Measurements from ENCODE around the gene SPTBN4.
A peak's percentile ranks its signal among the peaks of the same experiment; 100 is the strongest.

The SPTBN4 gene

DNA sequence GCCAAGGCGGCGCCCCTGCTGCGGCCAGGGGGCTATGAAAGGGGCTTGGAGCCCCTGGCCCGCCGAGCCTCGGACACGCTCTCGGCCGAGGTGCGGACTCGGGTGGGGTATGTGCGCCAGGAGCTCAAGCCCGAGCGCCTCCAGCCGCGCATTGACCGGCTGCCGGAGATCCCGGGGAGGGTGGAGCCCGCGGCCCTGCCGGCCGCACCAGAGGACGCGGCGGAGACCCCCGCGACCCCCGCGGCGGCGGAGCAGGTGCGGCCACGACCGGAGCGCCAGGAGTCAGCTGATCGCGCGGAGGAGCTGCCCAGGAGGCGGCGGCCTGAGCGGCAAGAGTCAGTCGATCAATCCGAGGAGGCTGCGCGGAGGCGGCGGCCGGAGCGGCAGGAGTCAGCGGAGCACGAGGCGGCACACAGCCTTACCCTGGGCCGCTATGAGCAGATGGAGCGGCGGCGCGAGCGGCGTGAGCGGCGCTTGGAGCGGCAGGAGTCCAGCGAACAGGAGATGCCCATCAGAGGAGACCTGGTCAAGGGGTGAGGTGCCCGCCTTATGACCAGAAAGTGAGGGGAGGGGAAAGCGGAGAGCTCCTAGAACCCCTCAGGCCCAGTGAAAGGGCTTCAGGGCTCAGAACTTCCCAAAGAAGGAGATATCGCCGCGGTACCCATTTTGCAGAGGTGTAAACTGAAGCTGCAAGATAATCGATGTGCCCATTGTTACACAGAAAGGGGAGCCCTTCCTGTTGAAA lies 101.1 kb downstream of the SPTBN4 start:
- no peak for DNase-seq

DNA sequence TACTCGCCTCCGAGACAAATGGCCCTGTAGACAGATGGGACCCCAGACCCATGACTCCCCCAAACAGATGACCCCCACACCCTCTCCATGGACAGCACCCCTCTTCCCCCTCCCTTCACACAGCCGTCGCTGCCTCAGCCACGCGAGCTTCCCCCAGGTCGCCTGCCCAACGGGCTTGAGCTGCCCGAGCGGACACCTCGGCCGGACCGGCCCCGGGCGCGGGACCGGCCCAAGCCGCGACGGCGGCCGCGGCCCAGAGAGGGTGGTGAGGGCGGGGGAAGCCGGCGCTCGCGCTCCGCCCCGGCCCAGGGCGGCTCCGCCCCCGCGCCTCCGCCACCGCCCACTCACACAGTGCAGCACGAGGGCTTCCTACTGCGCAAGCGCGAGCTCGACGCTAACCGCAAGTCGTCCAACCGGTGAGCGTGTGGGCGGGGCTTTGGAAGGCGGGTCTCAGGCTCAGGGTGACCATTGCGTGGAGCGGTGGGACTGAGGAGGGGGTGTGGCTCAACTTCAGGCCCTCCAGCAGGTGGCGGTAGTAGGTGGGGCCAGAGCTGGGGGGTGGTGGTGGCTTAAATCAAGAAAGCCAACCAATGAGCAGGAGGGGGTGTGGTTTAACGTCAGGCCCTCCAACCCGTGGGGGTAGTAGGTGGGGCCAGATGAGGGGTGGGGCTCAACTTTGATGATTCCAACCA lies 103.7 kb downstream of the SPTBN4 start:
- peak; percentile 98 for DNase-seq

DNA sequence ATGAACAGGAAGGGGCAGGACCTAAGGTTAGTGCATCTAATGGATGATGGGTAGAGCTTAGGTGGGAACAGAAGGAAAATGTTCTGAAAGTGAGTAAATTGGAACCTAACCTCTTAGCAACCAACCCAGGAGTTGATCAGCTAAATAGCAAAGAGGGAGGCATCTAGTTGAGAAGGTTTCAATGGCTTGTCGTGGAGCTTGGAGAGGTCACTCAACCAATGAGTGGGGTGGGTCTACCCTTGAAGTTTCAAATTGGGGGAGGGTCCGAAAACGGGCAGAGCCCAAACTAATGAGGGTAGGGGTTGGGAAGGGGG lies 104.2 kb downstream of the SPTBN4 start:
- no peak for DNase-seq

DNA sequence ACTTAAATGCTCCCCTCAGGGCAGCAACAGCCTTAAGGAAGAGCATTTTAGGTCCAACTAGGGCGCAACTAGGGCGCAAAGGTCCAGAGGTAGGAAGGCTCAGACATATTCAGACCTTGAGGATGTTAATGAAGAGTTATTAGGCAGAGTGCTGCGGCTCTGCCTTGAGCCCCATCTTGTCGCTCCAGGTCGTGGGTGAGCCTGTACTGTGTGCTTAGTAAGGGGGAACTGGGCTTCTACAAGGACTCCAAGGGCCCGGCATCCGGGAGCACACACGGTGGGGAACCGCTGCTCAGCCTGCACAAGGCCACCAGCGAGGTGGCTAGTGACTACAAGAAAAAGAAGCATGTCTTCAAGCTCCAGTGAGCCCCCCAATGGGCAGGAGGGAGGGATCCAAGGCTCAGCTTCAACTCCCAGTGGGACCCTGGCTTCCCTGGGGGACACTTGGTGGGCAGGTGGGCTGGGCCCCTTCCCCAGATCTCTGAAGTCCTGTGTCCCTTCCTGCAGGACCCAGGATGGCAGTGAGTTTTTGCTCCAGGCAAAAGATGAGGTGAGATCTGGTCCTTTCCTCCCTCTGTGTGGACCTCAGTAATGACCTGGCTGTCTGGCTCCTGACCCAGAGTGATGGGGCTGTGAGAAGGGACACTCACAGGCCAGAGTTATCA lies 105.2 kb downstream of the SPTBN4 start:
- DNase-seq, result no peak

DNA sequence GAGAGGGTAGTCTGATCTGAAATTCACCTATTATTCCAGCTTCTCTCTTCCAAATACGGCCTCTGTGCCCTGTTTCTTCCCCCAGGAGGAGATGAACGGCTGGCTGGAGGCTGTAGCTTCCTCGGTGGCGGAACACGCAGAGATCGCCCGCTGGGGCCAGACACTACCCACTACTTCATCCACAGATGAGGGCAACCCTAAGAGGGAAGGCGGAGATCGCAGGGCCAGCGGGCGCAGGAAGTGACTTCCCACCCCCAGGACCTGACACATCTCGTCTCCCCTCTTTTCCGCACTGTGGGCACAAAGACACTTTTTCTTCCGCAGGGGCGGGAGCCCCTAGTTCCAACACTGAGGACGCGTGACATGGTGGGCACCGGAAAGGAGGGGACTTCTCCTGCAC lies 108.5 kb downstream of the SPTBN4 start:
- no peak for DNase-seq

DNA sequence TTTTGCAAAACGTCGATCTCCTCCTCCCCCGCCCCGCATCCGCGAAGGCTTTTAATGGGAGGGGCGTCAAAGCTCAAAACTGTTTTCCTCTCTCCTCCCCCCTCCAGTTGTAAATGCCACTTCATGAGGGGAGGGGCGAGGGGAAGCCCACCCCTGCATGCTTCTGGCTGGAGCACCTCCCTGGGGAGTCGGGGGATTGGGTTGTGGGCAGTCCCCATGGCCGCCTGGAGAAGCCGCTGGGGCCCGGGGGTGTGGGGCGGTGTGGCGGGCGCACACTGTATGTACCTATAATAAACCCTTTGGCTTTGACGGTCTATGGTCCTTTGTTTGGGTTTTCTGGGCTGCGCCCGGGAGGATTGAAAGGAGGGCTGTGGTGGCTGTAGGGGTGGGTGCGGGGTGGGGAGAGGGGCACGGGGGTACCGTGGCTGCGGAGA lies 109.4 kb downstream of the SPTBN4 start:
- peak; percentile 72 for DNase-seq

DNA sequence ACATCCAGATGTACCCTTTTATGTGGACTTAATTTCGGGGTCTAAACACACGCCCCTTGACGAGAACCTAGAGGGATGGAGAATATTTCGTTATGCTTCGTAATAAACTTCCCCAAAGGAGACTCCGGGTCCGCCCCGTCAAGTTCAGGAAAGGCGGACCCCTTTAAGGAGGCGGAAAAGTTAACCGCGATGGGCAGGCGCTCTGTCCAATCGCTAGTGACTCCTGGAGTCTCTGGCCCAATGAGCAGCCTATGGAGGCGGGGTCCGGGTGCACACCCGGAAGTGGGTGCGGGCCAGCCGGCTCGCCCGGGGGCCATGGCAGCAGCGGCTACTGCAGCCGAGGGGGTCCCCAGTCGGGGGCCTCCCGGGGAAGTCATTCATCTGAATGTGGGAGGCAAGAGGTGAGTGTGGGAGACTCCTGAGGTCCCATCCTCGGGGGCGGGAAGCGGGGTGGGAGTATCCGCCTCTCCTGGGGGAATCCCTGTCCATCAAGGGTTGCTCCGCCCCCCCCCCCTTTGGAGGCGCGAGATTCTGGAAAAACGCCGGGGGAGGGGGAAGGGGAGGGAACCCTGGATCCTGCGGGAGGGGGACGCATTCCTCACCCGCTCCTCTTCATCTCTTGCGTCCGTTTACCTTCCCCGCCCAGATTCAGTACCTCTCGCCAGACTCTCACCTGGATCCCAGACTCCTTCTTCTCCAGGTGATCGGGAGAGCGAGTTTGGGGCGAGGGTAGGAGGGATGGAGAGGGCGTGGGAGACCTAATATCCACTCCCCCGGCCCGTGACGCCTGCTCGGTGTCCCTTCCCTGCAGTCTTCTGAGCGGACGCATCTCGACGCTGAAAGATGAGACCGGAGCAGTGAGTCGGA lies 110.0 kb downstream of the SPTBN4 start, which contains the start of gene SHKBP1:
Gene SHKBP1, plus strand, starts transcription at position 289 of the 867 bp plus-strand sequence. Its CDS starts 27 bp downstream, at position 316.
- DNase-seq, result peak; percentile 94

DNA sequence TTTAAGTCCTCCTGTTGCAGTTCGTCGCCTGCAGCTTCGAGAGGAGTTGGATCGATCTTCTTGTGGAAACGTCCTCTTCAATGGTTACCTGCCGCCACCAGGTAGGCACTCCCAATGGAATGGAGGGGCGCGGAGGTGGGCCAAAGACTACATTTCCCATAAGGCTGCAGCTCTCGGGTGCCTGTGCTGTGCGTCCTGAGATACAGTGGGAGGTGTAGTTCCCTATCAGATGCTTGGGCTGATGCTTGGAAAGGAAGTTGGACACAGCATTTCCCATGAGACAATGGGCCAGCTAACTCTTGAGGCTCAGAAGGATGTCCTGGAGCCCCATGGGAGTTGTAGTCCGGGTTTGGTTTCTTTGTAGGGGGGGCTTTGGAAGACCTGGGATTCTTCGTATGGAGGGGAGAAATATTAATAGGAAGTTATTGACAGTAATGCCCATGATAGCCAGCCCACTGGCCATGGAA lies 111.7 kb downstream of the SPTBN4 start:
- DNase-seq, result no peak

DNA sequence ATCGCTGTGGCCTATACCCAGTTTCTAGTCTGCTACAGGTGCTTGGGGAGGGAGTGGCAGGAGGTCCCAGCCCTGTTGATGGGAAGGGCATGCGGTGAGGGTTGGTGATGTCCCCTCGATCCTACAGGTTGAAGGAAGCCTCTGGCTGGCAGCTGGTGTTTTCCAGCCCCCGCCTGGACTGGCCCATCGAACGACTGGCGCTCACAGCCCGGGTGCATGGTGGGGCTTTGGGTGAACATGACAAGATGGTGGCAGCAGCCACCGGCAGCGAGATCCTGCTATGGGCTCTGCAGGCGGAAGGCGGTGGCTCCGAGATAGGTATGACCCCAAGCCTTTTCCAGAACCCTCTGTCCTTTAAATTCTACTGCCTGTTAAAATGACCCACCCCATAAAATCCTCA lies 113.8 kb downstream of the SPTBN4 start:
- DNase-seq, result no peak

DNA sequence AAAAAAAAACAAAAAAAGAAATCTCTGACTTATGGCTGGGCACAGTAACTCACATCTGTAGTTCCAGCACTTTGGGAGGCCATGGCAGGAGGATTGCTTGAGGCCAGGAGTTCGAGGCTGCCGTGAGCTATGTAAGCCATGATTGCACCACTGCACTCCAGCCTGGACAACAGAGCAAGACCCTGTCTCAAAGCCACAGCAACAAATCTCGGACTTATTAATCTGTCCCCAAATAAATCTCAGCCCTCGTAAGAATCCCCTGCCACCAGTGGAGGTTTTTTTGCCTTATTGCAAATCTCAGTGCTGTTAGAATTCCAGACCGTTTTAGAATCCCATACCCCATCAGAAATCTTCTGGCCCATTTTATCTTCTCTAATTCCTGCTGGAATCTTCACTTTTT lies 114.7 kb downstream of the SPTBN4 start:
- no peak for DNase-seq

DNA sequence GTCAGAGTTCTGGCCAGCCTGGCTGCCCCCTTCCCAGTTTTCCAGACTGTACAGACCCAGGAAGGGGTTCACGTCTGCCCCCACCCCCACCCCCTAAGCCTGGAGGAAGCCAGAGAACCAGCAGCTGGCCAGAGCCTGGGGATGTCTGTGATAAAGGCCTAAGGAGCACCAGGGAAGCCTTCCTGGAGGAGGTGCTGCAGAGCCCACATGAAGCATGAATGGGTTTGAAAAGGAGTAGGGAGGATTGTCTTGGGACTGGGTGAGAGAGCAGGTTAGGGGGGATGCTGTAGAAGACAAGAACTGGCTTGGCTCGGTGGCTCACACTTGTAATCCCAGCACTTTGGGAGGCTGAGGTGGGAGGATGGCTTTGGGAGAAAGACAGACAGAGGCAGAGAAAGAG lies 115.7 kb downstream of the SPTBN4 start:
- DNase-seq, result no peak

DNA sequence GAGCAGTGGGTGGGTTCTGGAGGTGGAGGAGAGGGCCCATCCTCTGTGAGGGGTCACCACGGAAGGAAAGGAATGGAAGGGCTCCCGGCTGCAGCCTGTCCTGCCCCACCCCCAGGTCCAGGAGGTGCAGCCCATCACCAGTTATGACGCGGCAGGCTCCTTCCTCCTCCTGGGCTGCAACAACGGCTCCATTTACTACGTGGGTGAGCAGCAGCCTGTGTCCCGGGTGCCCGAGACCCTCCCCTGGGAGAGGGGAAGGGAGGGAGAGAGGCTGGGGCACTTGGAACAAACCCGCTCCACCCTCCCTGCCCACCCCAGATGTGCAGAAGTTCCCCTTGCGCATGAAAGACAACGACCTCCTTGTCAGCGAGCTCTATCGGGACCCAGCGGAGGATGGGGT lies 116.5 kb downstream of the SPTBN4 start:
- no peak for DNase-seq

DNA sequence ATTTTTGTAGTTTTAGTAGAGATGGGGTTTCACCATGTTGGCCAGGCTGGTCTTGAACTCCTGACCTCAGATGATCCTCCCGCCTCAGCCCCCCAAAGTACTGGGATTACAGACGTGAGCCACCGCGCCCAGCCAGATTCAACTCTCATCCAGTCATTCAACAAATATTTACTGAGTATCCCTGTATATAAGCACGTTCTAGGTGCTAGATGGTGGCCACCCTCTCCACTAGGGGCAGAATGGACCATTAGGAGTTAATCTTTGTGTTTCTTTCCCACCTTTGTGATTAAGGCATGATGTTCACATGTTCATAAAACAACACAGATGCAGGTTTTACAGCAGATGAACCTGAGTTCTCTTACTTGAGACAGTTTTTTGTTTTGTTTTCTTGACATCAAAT lies 117.2 kb downstream of the SPTBN4 start:
- no peak for DNase-seq

DNA sequence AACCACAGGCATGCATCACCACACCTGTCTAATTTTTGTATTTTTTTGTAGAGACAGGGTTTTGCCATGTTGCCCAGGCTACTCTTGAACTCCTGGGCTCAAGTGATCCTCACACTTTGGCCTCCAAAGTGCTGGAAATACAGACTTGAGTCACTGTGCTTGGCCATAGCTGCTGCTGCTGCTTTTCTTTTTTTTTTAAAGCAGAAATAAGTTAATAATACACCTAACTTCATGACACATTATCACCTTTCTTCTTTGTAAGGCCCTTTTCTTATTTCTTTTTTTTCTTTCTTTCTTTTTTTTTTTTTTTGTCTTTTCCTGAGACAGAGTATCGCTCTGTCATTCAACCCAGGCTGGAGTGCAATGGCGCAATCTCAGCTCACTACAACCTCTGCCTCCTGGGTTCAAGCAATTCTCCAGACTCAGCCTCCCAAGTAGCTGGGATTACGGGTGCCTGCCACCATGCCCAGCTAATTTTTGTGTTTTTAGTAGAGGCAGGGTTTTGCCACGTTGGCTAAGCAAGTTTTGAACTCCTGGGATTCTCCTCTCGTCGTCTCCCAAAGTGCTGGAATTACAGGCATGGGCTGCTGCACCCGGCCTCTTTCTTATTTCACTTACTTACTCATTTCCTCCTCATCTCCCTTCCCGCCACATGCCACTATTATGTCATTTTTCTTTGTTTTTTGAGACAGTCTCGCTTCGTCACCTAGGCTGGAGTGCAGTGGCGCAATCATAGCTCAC lies 118.6 kb downstream of the SPTBN4 start:
- no peak for DNase-seq

DNA sequence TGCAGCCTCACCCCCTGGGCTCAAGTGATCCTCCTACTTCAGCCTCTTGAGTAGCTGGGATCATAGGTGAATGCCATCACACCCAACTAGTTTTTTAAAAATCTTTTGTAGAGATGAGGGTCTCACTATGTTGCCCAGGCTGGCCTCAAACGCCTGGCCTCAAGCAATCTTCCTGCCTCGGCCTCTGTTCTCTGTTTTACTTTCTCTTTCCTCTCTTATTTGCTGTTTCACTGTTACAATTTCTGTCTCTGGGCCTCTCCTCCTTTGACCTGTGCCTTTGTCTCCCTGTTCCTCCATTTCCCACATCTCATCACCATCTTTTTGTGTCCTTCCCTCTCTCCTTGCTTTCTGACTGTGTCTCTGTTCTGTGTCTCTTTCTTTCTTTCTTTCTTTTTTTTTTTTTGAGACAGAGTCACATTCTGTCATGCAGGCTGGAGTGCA lies 119.2 kb downstream of the SPTBN4 start:
- DNase-seq, result no peak

DNA sequence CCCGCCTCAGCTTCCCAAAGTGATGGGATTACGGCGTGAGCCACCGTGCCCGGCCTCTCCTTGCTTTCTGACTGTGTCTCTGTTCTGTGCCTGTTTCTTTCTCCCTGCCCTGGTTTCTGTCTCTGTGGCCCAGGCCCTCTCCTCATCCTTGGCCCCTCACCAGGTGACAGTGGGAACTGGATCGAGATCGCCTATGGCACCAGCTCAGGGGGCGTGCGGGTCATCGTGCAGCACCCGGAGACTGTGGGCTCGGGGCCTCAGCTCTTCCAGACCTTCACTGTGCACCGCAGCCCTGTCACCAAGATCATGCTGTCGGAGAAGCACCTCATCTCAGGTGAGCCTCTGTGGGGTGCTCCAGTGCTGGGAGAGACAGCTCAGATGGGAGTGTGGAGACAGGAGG lies 119.8 kb downstream of the SPTBN4 start:
- no peak for DNase-seq

DNA sequence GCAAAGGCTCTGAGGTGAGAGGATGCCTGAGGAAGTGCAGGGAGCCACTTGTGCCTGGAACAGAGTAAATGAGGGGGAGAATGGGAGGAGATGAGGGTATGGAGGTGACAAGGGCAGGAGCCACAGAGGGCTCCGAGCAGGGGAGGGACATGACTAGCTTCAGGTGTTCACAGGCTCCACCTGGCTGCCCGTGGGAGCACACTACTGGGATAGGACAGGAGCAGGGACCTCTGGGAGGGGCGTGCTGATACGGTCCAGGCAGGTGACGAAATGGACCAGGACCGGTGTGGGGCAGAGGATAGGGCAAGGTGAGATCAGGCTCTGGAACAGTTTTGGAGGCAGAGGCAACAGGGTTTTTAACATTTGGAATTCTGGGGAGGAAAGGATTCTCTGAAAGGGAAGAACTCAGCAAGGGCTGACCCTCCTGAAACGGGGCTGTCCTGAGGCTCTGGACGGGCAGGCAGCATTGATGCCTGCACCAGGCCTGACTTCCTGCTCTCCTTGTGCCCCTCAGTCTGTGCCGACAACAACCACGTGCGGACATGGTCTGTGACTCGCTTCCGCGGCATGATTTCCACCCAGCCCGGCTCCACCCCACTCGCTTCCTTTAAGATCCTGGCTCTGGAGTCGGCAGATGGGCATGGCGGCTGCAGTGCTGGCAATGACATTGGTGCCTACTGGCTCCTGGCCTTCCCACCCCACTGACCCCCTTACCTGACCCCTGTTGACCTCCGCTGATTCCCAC lies 121.5 kb downstream of the SPTBN4 start:
- no peak for DNase-seq

DNA sequence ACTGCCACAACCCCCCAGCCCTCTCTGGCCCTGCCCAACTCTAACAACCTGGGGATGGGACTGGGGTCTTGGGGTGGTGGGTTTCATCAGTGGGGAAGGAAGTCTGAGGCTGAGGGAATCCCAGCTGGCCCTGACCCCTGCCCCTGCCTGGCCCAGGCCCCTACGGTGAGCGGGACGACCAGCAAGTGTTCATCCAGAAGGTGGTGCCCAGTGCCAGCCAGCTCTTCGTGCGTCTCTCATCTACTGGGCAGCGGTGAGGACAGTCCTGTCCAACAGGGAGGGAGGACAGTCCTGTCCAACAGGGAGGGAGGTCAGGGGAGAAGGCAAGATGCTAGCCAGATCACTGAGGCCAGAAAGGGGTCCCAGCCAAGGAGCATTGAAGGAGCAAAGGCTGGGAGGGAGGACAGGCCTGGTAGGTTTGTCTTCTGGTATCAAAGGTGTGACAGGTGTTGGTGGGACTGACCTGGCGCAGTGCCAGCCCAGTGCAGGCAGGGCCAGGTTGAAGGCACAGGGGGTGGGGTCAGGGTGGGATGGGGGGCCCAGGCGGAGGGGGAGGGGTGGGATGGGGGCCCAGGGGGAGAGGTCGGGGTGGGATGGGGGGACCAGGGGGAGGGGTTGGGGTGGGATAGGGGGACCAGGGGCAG lies 122.2 kb downstream of the SPTBN4 start:
- no peak for DNase-seq

DNA sequence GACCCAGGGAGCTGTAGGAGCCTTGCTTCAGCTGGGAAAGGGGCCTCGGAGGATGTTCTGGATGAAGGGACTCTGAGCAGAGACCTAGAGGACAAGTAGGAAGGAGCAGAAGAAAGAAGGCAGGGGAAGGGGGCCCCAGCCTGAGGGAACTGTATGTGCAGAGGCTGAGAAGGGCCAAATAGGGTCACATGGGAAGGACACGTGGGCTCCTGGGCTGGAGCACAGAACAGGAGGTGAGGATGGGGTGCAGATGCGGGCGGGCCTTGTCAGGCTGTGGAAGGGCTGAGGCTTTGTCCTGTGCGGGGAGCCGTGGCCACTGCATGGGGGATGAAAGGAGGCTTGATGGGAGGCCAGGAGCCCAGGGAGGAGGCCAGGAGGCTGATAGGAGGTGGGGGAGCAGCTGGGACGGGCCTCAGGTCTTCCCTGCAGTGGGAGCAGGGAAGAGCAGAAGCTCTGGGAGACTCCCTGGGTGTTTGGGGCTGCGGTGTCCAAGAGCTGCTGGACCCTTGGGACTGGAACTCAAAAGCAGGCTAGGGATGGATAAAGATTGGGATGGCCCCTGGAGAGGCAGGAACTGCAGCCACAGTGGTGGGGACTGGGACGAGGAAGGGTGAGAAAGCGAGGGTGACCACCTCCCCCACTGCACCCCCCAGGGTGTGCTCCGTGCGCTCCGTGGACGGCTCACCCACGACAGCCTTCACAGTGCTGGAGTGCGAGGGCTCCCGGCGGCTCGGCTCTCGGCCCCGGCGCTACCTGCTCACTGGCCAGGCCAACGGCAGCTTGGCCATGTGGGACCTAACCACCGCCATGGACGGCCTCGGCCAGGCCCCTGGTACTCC lies 123.0 kb downstream of the SPTBN4 start:
- DNase-seq, result no peak

Data from activated CD8-positive, alpha-beta memory T cell treated with anti-CD3 and anti-CD28 coated beads, Interleukin-2, amount 50 U/mL, for 48 hours (primary cell).